Measurements from ENCODE around the gene ZNF519.
"Not testable (repeated sequence)": the region's sequence is repeated elsewhere in the genome, so short reads cannot be mapped to it uniquely, and the experiment has no call there.

ZNF519 gene

GRCh38 chr18:14132271-14132700 is at the start of gene ZNF519:
Gene ZNF519 (minus strand): TSS chr18:14132435. CDS start chr18:14132277, 158 bp downstream.
- peak; percentile 97 for DNase-seq

- no peak for DNase-seq
Observed at GRCh38 chr18:14179306-14179705, 47.1 kb upstream of the ZNF519 start.

GRCh38 chr18:14178321-14179196 is 46.3 kb upstream of the ZNF519 start:
- peak; percentile 48 for DNase-seq

GRCh38 chr18:14177540-14178320 is 45.5 kb upstream of the ZNF519 start:
- not testable (repeated sequence) for DNase-seq

GRCh38 chr18:14175404-14175803 is 43.2 kb upstream of the ZNF519 start:
- not testable (repeated sequence) for DNase-seq

GRCh38 chr18:14174706-14175085 is 42.5 kb upstream of the ZNF519 start:
- no peak for DNase-seq

GRCh38 chr18:14174002-14174705 is 41.9 kb upstream of the ZNF519 start:
- DNase-seq: not testable (repeated sequence)

- not testable (repeated sequence) for DNase-seq
Observed at GRCh38 chr18:14173116-14173951, 41.1 kb upstream of the ZNF519 start.

GRCh38 chr18:14172142-14173115 is 40.2 kb upstream of the ZNF519 start:
- not testable (repeated sequence) for DNase-seq

- DNase-seq: not testable (repeated sequence)
Observed at GRCh38 chr18:14171301-14172141, 39.3 kb upstream of the ZNF519 start.

GRCh38 chr18:14170367-14171036 is 38.3 kb upstream of the ZNF519 start:
- DNase-seq: not testable (repeated sequence)

- not testable (repeated sequence) for DNase-seq
Observed at GRCh38 chr18:14162915-14163314, 30.7 kb upstream of the ZNF519 start.

GRCh38 chr18:14151564-14152113 is 19.4 kb upstream of the ZNF519 start:
- not testable (repeated sequence) for DNase-seq

GRCh38 chr18:14150766-14151165 is 18.5 kb upstream of the ZNF519 start:
- DNase-seq: not testable (repeated sequence)

- not testable (repeated sequence) for DNase-seq
Observed at GRCh38 chr18:14149916-14150420, 17.7 kb upstream of the ZNF519 start.

- DNase-seq: peak; percentile 59
Observed at GRCh38 chr18:14149121-14149850, 17.1 kb upstream of the ZNF519 start.

- DNase-seq: not testable (repeated sequence)
Observed at GRCh38 chr18:14147935-14148865, 16.0 kb upstream of the ZNF519 start.
